Measurements from ENCODE around the gene CDH4. TPM values are rescaled to one million over a fixed set of nuclear protein-coding genes. Genes with fewer than 3 reads are reported as not detected.

Gene CDH4
- polyA plus RNA-seq, 1 donor from 2014 or later, result not detected

GRCh38 chr20:61433176-61433575 lies 181.1 kb downstream of the CDH4 start:
- Mint-ChIP-seq H3K27me3 (no peaks in the 10 kb centered on the region), H3K36me3 (no peaks in the 10 kb centered on the region), H3K4me3 (no peak overlapping the region), H3K27ac (no peak overlapping the region), H3K9me3 (peaks cover 0 to 5% (median 2%) of the 10 kb centered on the region in 3 donors), H3K4me1 (no peaks in the 10 kb centered on the region)

- Mint-ChIP-seq H3K27ac (no peak overlapping the region), H3K4me3 (no peak overlapping the region), H3K4me1 (no peaks in the 10 kb centered on the region), H3K27me3 (no peaks in the 10 kb centered on the region), H3K9me3 (peaks cover 2 to 5% (median 4%) of the 10 kb centered on the region in 3 donors), H3K36me3 (no peaks in the 10 kb centered on the region)
Observed at GRCh38 chr20:61433816-61434215, 181.8 kb downstream of the CDH4 start.

GRCh38 chr20:61434341-61434781 lies 182.3 kb downstream of the CDH4 start:
- H3K9me3 Mint-ChIP-seq, result peaks cover 2 to 5% (median 4%) of the 10 kb centered on the region in 3 donors
- no peaks in the 10 kb centered on the region for H3K27me3 Mint-ChIP-seq
- H3K4me1 Mint-ChIP-seq, result no peaks in the 10 kb centered on the region
- no peak overlapping the region for H3K4me3 Mint-ChIP-seq
- no peak overlapping the region for H3K27ac Mint-ChIP-seq
- H3K36me3 Mint-ChIP-seq, result no peaks in the 10 kb centered on the region

GRCh38 chr20:61435184-61435822 lies 183.2 kb downstream of the CDH4 start:
- peak overlapping the region in 1 of 4 donors; percentile 16 for H3K4me3 Mint-ChIP-seq
- H3K36me3 Mint-ChIP-seq, result no peaks in the 10 kb centered on the region
- H3K27ac Mint-ChIP-seq, result no peak overlapping the region
- H3K4me1 Mint-ChIP-seq, result no peaks in the 10 kb centered on the region
- H3K27me3 Mint-ChIP-seq, result no peaks in the 10 kb centered on the region
- H3K9me3 Mint-ChIP-seq, result peaks cover 2 to 5% (median 4%) of the 10 kb centered on the region in 3 donors

GRCh38 chr20:61435823-61436220 lies 183.8 kb downstream of the CDH4 start:
- Mint-ChIP-seq H3K27me3 (no peaks in the 10 kb centered on the region), H3K36me3 (no peaks in the 10 kb centered on the region), H3K4me1 (no peaks in the 10 kb centered on the region), H3K4me3 (no peak overlapping the region), H3K9me3 (peaks cover 2 to 5% (median 4%) of the 10 kb centered on the region in 3 donors), H3K27ac (no peak overlapping the region)

GRCh38 chr20:61436283-61436666 lies 184.2 kb downstream of the CDH4 start:
- Mint-ChIP-seq H3K27me3 (no peaks in the 10 kb centered on the region), H3K27ac (no peak overlapping the region), H3K4me1 (no peaks in the 10 kb centered on the region), H3K36me3 (no peaks in the 10 kb centered on the region), H3K4me3 (no peak overlapping the region), H3K9me3 (peaks cover 2 to 5% (median 4%) of the 10 kb centered on the region in 3 donors)

GRCh38 chr20:61436667-61437279 lies 184.7 kb downstream of the CDH4 start:
- no peaks in the 10 kb centered on the region for H3K4me1 Mint-ChIP-seq
- no peaks in the 10 kb centered on the region for H3K36me3 Mint-ChIP-seq
- no peaks in the 10 kb centered on the region for H3K27me3 Mint-ChIP-seq
- peaks cover 2 to 5% (median 4%) of the 10 kb centered on the region in 3 donors for H3K9me3 Mint-ChIP-seq
- no peak overlapping the region for H3K4me3 Mint-ChIP-seq
- H3K27ac Mint-ChIP-seq, result no peak overlapping the region

- Mint-ChIP-seq H3K4me3 (no peak overlapping the region), H3K27me3 (no peaks in the 10 kb centered on the region), H3K9me3 (peaks cover 2 to 4% (median 3%) of the 10 kb centered on the region in 3 donors), H3K27ac (no peak overlapping the region), H3K36me3 (no peaks in the 10 kb centered on the region), H3K4me1 (no peaks in the 10 kb centered on the region)
Observed at GRCh38 chr20:61437280-61438206, 185.5 kb downstream of the CDH4 start.

- H3K27ac Mint-ChIP-seq, result no peak overlapping the region
- no peaks in the 10 kb centered on the region for H3K36me3 Mint-ChIP-seq
- no peaks in the 10 kb centered on the region for H3K4me1 Mint-ChIP-seq
- no peak overlapping the region for H3K4me3 Mint-ChIP-seq
- peaks cover 2 to 4% (median 2%) of the 10 kb centered on the region in 3 donors for H3K9me3 Mint-ChIP-seq
- no peaks in the 10 kb centered on the region for H3K27me3 Mint-ChIP-seq
Observed at GRCh38 chr20:61438285-61438684, 186.2 kb downstream of the CDH4 start.

- Mint-ChIP-seq H3K27ac (no peak overlapping the region), H3K9me3 (peaks cover 2 to 4% (median 2%) of the 10 kb centered on the region in 3 donors), H3K36me3 (no peaks in the 10 kb centered on the region), H3K4me3 (no peak overlapping the region), H3K27me3 (no peaks in the 10 kb centered on the region), H3K4me1 (no peaks in the 10 kb centered on the region)
Observed at GRCh38 chr20:61439251-61439650, 187.2 kb downstream of the CDH4 start.

GRCh38 chr20:61440548-61441055 lies 188.5 kb downstream of the CDH4 start:
- Mint-ChIP-seq H3K27ac (no peak overlapping the region), H3K9me3 (peaks cover 2 to 4% (median 2%) of the 10 kb centered on the region in 3 donors), H3K36me3 (no peaks in the 10 kb centered on the region), H3K27me3 (no peaks in the 10 kb centered on the region), H3K4me3 (no peak overlapping the region), H3K4me1 (no peaks in the 10 kb centered on the region)

- Mint-ChIP-seq H3K9me3 (peaks cover 0 to 4% (median 2%) of the 10 kb centered on the region in 3 donors), H3K27ac (no peak overlapping the region), H3K4me1 (no peaks in the 10 kb centered on the region), H3K4me3 (no peak overlapping the region), H3K36me3 (no peaks in the 10 kb centered on the region), H3K27me3 (no peaks in the 10 kb centered on the region)
Observed at GRCh38 chr20:61441537-61441936, 189.5 kb downstream of the CDH4 start.

- Mint-ChIP-seq H3K9me3 (peaks cover 0 to 4% (median 0%) of the 10 kb centered on the region in 3 donors), H3K36me3 (no peaks in the 10 kb centered on the region), H3K27ac (no peak overlapping the region), H3K27me3 (no peaks in the 10 kb centered on the region), H3K4me1 (peaks cover 0 to 2% (median 0%) of the 10 kb centered on the region in 3 donors), H3K4me3 (no peak overlapping the region)
Observed at GRCh38 chr20:61442075-61442670, 190.1 kb downstream of the CDH4 start.

- peaks cover 0 to 6% (median 0%) of the 10 kb centered on the region in 3 donors for H3K9me3 Mint-ChIP-seq
- H3K36me3 Mint-ChIP-seq, result no peaks in the 10 kb centered on the region
- H3K4me1 Mint-ChIP-seq, result peaks cover 0 to 2% (median 0%) of the 10 kb centered on the region in 3 donors
- no peaks in the 10 kb centered on the region for H3K27me3 Mint-ChIP-seq
- no peak overlapping the region for H3K4me3 Mint-ChIP-seq
- H3K27ac Mint-ChIP-seq, result no peak overlapping the region
Observed at GRCh38 chr20:61442718-61443117, 190.7 kb downstream of the CDH4 start.
